T follicular helper cell (primary cell): ENCODE results near the gene TAC4.

ENCODE experiments used
- DNase-seq: peaks from one replicate; pipeline ENCODE4 v3.0.0-alpha.2; 2020; ENCODE audit warnings: low read depth

The TAC4 gene

DNA sequence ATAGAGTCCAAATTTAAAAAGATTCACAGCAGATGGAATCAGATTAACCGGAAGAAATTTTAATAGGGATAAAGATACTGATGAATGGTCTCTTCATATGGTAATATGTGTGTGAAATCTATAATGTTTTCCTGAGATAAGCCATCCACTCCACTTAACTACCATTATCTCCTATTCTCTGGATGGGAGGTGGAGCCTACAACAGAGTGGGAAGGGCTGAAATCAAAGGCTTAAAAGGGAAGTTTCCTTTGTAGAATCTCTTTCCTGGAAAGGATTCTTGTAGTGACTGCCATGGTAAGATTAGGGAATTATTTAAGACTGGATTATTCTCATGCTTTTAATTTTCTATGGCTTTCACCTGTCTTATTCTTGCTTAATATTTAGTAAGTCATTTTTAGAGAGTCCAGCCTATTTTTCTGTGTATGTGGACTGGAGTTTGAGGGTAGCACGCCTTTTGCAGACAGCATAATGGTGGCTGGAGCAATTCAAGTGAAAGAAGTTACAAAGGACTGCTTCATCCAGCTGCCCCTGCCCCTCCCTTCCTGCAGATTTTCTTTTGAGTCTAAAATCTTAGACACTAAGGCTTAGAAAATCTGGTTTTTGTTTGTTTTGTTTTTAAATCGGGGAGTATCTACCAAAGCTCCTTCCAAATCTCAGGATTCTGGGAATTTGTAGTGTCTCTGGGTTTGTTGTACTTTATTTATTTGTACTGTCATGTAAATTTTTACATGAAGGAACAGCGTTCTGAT, 32.9 kb downstream of the TAC4 start:
- no peak for DNase-seq

DNA sequence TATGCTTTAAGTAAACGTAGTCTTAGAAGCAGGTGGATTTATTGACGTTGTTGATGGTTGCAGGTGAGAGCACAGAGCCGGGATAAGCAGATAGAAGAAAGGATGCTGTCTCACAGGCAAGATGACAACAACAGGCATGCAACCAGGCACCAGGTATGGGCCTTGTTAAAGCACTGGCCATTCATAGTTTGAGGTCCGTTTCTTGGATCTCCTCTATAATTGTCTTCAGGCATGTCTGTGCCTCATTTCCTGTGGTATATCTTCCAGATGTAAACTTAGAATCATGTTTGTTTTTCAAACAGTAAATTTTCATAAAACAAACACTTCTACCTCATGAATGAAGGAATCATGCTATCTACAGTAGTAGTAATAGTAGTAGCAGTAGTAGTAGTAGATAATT, 38.8 kb downstream of the TAC4 start:
- DNase-seq, result no peak

- no peak for DNase-seq
Measured at GRCh38 chr17:49798738-49799137, 49.1 kb downstream of the TAC4 start.

GRCh38 chr17:49798182-49798581, 49.7 kb downstream of the TAC4 start:
- DNase-seq, result no peak

DNA sequence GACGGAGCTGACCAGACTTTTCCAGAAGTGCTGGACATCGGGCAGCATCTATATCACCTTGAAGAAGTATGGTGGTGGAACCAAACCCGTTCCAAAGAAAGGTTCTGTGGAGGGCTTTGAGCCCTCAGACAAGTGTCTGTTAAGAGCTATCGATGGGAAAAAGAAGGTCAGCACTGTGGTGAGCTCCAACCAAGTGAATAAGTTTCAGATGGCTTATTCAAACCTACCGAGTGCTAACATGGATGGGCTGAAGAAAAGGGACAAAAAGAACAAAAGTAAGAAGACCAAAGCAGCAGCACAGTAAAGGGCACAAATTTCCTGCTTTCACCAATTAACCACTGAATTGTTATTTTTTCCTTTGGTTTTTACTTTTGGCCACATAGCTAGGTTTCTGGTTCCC, 52.5 kb downstream of the TAC4 start:
- DNase-seq, result no peak

DNA sequence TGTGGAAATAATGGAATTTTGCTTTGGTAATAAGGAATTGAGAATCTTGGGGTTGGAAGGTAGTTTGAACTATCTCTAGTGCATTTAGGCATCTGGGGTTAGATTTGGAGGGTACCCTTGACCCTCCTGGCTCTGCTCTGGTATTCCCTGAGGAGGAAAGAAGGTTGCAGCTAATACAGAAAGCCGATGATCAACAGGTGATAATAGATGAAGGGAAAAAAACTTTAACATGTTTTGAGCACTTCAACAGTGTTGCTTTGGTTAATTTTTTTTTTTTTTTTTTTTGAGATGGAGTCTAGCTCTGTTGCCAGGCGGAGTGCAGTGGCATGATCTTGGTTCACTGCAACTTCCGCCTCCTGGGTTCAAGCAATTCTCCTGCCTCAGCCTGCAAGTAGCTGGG, 54.6 kb downstream of the TAC4 start:
- no peak for DNase-seq

GRCh38 chr17:49789243-49789578, 58.7 kb downstream of the TAC4 start:
- no peak for DNase-seq

DNA sequence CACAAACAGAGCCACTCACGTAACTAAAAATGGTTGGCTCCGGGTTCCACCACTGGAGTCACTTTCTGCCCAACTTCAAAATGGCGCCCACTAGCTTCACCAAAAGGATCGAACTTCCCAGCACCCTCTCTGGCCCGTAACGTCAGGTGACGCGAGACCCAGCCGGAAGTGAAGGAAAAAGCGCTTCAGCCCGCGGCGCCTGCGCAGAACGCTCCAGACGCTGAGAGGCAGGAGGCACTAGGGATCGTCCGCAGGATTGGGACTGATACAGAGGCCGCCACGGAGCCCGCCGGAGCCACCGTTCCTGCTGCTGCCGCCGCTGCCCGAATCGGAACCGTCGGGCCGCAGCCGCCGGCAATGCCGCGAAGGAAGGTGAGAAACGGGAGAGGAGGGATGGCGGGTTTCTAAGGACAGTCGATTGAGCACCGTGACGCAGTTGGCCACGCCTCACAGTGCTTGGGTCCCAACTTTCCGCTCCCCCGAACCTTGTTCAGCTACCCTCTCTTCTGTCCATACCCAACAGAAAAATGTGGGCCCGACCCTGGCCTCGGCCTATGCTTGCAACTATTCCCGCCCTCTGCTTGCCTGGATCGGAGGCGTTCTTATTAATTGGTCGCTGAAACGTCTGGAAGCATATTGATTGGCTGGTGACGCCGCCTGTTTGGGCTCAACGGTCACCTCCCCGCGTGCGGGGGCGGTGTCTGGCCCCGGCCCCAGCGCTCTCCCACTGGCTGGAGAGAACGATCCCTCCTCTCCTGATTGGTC, 59.2 kb downstream of the TAC4 start, which contains the start of gene KAT7:
Gene KAT7, plus strand, starts transcription at position 204 of the 765 bp plus-strand sequence. Its CDS starts 154 bp downstream, at position 358.
- DNase-seq, result peak; percentile 98
